ENCODE measurements around the gene FMO2. TPM values are rescaled to one million over a fixed set of nuclear protein-coding genes. Genes with fewer than 3 reads are reported as not detected.
A peak's percentile ranks its signal among the peaks of the same experiment; 100 is the strongest.
"Not testable (repeated sequence)": the region's sequence is repeated elsewhere in the genome, so short reads cannot be mapped to it uniquely, and the experiment has no call there.

Gene FMO2
- total RNA-seq, 2 experiments from 2014 or later, result not detected

DNA sequence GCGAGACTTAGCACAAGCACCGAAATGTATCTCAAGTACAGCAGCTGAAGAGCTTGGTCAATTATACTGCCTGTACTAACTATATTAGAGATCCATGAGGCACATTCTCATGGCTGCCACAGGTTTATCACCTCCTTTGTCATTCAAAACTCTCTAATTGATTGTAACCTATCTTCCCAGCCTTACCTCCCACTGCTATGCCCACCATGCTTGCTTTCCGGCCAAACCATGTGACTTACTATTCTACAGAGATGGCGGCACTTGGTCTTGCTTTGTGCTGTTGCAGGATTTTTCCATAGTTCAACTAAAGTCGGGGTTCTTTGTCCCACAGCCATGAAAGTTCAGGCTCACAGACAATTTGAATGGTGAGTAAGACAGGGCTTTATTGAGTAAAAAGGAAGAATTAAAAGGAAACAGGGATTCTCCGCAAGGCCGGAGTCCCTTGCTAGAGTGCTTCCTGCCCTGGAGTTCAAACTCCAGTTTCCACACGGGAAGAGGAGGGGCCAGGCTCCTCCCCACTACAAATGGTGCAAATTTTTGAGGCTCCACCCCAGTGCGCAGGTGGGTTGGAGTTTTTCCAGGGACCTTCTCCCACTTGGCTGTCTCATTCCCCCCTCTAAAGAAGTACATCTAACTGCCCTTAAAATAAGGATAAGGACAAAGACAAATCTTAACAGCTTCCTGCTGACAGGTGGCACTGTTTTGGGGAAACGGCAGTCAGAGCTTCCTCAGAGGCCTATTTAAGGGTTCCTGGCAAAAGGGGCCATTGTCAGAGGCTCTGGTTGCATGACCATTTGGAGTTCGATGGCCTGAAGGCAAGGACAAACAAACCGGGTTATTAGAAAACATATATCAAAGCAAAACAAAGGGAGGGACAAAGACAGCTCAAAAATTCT lies 28.7 kb downstream of the FMO2 start:
- H3K27me3 Mint-ChIP-seq, result peaks cover 3% of the 10 kb centered on the region
- no peaks in the 10 kb centered on the region for H3K36me3 Mint-ChIP-seq
- POLR2A ChIA-PET, result no interaction called here
- no peaks in the 10 kb centered on the region for H3K9me3 Mint-ChIP-seq
- CTCF ChIA-PET, result interaction anchor here (1.9 kb wide), 1 partner anchor 100 kb away, joined by 5 read pairs; the partner anchor contains the start of gene FMO4
- H3K4me3 Mint-ChIP-seq, result no peak overlapping the region
- no peaks in the 10 kb centered on the region for H3K4me1 Mint-ChIP-seq (ENCODE audit: low read depth)
- no peak overlapping the region for H3K27ac Mint-ChIP-seq
- no peak for DNase-seq
- intact Hi-C loops (cut with micrococcal nuclease), result no loop called here

DNA sequence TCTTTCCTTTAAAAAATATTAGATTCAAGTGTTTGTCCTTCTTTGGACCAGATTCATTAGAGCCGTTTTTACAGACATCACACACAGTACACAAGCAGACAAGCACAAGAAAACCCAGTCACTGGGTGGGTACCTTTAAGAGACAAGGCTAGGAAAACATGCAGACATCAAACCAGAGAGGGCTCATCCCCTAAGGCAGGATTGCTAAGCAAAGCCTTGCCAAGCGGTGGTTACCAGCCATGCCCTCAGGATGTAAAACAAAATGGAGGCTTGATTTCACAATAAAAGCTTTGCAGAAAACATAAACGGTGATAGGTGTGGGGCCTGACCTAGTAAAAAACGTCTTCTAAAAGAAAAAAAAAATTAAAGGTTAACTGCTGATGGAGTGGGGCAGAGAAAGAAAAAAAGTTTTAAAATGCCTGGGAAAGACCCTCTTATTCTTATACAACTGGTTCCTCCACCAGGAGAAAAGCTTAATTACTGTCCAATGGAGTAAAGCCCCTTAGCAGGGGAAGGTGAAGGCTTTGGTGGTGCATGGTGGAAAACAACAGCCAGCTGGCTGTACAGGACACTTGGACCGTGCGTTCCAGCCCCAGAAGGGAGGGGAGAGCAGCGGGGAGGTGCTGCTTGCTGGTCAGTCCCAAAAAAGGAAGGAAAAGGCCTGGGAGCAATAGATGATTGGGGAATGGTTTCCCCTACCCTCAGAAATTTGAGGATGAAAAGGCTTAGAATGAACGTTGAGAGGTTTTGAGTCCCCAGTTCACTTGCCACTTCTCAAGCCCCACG lies 32.8 kb downstream of the FMO2 start:
- Mint-ChIP-seq H3K27ac (no peak overlapping the region), H3K27me3 (peaks cover 3% of the 10 kb centered on the region), H3K36me3 (no peaks in the 10 kb centered on the region), H3K4me3 (no peak overlapping the region), H3K9me3 (no peaks in the 10 kb centered on the region), H3K4me1 (ENCODE audit: low read depth) (no peaks in the 10 kb centered on the region)
- ChIA-PET CTCF (no interaction called here), POLR2A (no interaction called here)
- intact Hi-C loops (cut with micrococcal nuclease), result no loop called here
- DNase-seq, result no peak

- Mint-ChIP-seq H3K27ac (no peak overlapping the region), H3K4me3 (no peak overlapping the region), H3K4me1 (ENCODE audit: low read depth) (no peaks in the 10 kb centered on the region), H3K36me3 (no peaks in the 10 kb centered on the region), H3K27me3 (peaks cover 3% of the 10 kb centered on the region), H3K9me3 (no peaks in the 10 kb centered on the region)
- intact Hi-C loops (cut with micrococcal nuclease), result no loop called here
- DNase-seq, result no peak
- POLR2A ChIA-PET, result no interaction called here
- CTCF ChIA-PET, result no interaction called here
Observed at GRCh38 chr1:171218661-171219060, 33.6 kb downstream of the FMO2 start.

- H3K4me1 Mint-ChIP-seq (ENCODE audit: low read depth), result no peaks in the 10 kb centered on the region
- H3K27ac Mint-ChIP-seq, result no peak overlapping the region
Observed at GRCh38 chr1:171219346-171220080, 34.4 kb downstream of the FMO2 start.

DNA sequence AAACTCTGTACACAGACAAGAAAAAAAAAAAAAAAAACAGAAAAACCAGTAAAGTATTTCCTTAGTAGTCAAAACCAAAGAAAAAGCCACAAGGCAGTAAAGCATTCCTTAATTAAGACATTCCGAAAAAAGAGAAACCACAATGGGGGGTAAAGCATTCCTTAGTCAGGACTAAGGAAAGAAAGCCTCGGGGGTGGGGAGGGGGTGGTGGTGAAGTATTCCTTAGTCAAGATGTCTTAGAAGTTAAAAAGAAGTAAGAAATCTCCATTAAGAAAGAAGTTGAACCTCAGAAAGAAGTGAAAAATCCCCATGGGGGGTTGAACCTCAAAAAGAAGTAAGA lies 35.0 kb downstream of the FMO2 start:
- H3K27me3 Mint-ChIP-seq, result peaks cover 3% of the 10 kb centered on the region
- H3K4me1 Mint-ChIP-seq (ENCODE audit: low read depth), result no peaks in the 10 kb centered on the region
- DNase-seq, result no peak
- CTCF ChIA-PET, result no interaction called here
- no peak overlapping the region for H3K4me3 Mint-ChIP-seq
- no peak overlapping the region for H3K27ac Mint-ChIP-seq
- intact Hi-C loops (cut with micrococcal nuclease), result no loop called here
- POLR2A ChIA-PET, result no interaction called here
- H3K36me3 Mint-ChIP-seq, result no peaks in the 10 kb centered on the region
- no peaks in the 10 kb centered on the region for H3K9me3 Mint-ChIP-seq

More at GRCh38 chr1:171219346-171220080, 34.4 kb downstream of the FMO2 start:
- ChIA-PET POLR2A (no interaction called here), CTCF (no interaction called here)
- H3K36me3 Mint-ChIP-seq, result no peaks in the 10 kb centered on the region
- no peak overlapping the region for H3K4me3 Mint-ChIP-seq
- H3K9me3 Mint-ChIP-seq, result no peaks in the 10 kb centered on the region
- peaks cover 3% of the 10 kb centered on the region for H3K27me3 Mint-ChIP-seq
- no peak for DNase-seq
- intact Hi-C loops (cut with micrococcal nuclease), result no loop called here

GRCh38 chr1:171220581-171221054 lies 35.5 kb downstream of the FMO2 start:
- H3K36me3 Mint-ChIP-seq, result no peaks in the 10 kb centered on the region
- CTCF ChIA-PET, result no interaction called here
- H3K4me1 Mint-ChIP-seq (ENCODE audit: low read depth), result no peaks in the 10 kb centered on the region
- POLR2A ChIA-PET, result no interaction called here
- no peak overlapping the region for H3K27ac Mint-ChIP-seq
- intact Hi-C loops (cut with micrococcal nuclease), result no loop called here
- H3K4me3 Mint-ChIP-seq, result no peak overlapping the region
- DNase-seq, result no peak
- H3K9me3 Mint-ChIP-seq, result no peaks in the 10 kb centered on the region
- H3K27me3 Mint-ChIP-seq, result peaks cover 3% of the 10 kb centered on the region

DNA sequence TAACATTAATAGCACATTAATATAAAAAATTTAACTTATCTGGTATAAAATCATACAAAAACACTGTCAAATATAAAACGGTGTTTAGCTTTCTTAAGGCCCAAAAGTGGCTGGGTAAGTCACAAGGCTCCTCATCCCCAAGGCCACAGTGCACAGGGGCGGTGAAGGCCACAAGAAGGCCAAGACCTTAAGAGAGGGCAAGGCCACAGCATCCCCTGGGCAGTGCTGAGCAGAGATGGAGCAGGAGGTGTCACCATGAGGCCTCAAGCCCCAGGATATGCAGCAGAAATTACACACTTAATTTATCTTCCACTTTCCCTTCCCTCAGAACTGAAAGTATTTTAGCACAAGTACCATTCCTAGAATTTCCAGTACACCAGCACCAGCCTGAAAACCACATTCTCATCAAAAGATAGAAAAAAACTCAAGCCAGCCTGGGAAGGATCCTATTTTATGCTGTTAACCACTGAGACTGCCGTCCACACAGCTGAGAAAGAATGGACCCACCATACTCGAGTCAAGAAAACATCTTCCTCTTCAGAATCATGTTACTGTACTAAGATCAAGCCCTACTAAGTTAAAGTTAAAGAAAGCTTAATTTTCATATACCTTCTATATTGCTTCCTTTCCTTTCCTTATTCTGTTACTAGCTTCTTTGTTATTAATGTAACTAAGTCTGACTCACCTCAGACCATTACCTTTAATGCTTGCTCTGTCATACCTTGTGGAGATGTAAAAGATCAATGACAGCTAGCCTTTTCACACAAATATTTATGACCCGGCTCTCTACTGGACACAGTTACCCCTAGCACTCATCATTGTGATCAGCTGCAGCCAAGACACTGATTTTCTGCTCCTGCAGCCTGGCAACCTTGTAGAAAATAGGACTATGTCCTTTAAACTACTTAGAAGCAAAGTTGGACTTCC lies 36.8 kb downstream of the FMO2 start:
- Mint-ChIP-seq H3K36me3 (no peaks in the 10 kb centered on the region), H3K4me3 (no peak overlapping the region), H3K4me1 (ENCODE audit: low read depth) (no peaks in the 10 kb centered on the region), H3K27ac (no peak overlapping the region), H3K27me3 (peaks cover 4% of the 10 kb centered on the region), H3K9me3 (no peaks in the 10 kb centered on the region)
- ChIA-PET POLR2A (no interaction called here), CTCF (no interaction called here)
- no peak for DNase-seq
- intact Hi-C loops (cut with micrococcal nuclease), result no loop called here

- no peaks in the 10 kb centered on the region for H3K36me3 Mint-ChIP-seq
Observed at GRCh38 chr1:171222936-171223335, 37.8 kb downstream of the FMO2 start.

DNA sequence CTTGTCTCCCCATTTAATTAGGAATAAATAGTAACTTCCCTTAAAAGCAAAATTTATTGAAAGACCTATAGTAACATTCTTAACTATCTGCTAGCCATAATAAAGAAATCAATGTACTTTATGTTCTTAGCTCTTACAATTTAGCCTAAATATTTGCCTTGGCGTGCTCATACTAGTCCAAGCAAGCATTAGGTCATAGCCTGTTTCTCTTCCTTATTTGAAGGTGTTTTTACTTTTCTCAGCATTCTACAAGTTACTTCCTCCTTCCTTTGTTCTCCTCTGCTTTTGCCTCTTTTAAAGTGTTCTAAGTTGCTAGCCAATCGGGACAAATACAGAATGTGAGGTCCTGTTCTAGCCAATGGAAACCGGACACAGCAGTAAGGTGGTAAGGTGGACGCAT lies 39.2 kb downstream of the FMO2 start:
- POLR2A ChIA-PET; DNase-seq; H3K27me3 Mint-ChIP-seq; H3K9me3 Mint-ChIP-seq; H3K36me3 Mint-ChIP-seq; H3K4me3 Mint-ChIP-seq; CTCF ChIA-PET; H3K4me1 Mint-ChIP-seq (ENCODE audit: low read depth); H3K27ac Mint-ChIP-seq; intact Hi-C loops (cut with micrococcal nuclease): not testable (repeated sequence)

More at GRCh38 chr1:171222936-171223335, 37.8 kb downstream of the FMO2 start:
- CTCF ChIA-PET, result no interaction called here
- intact Hi-C loops (cut with micrococcal nuclease), result no loop called here
- Mint-ChIP-seq H3K4me1 (ENCODE audit: low read depth) (no peaks in the 10 kb centered on the region), H3K9me3 (no peaks in the 10 kb centered on the region), H3K27ac (no peak overlapping the region), H3K27me3 (peaks cover 1% of the 10 kb centered on the region), H3K4me3 (no peak overlapping the region)
- POLR2A ChIA-PET, result no interaction called here
- no peak for DNase-seq

- no peaks in the 10 kb centered on the region for H3K4me1 Mint-ChIP-seq (ENCODE audit: low read depth)
- H3K27me3 Mint-ChIP-seq, result peaks cover 1% of the 10 kb centered on the region
- ChIA-PET POLR2A (no interaction called here), CTCF (interaction anchor here (0.7 to 2.6 kb wide), 12 partner anchors 12 to 1304 kb away, joined by 3 to 16 read pairs (median 4); partner anchors contain the start of gene FMO4)
- intact Hi-C loops (cut with micrococcal nuclease), result loop anchor here (2.0 to 5.0 kb wide), 2 partner anchors 145 to 260 kb away; no protein-coding TSS in a partner anchor
- H3K27ac Mint-ChIP-seq, result no peak overlapping the region
- no peak overlapping the region for H3K4me3 Mint-ChIP-seq
- H3K9me3 Mint-ChIP-seq, result no peaks in the 10 kb centered on the region
- H3K36me3 Mint-ChIP-seq, result no peaks in the 10 kb centered on the region
- peak; percentile 33 for DNase-seq
Observed at GRCh38 chr1:171226747-171227370, 41.8 kb downstream of the FMO2 start.

GRCh38 chr1:171231326-171231725 lies 46.2 kb downstream of the FMO2 start:
- Mint-ChIP-seq H3K27me3 (peaks cover 12% of the 10 kb centered on the region), H3K36me3 (no peaks in the 10 kb centered on the region), H3K4me3 (no peak overlapping the region), H3K9me3 (peaks cover 5% of the 10 kb centered on the region), H3K27ac (no peak overlapping the region), H3K4me1 (ENCODE audit: low read depth) (no peaks in the 10 kb centered on the region)
- intact Hi-C loops (cut with micrococcal nuclease), result no loop called here
- CTCF ChIA-PET, result no interaction called here
- POLR2A ChIA-PET, result interaction anchor here (0.6 kb wide), 1 partner anchor 1397 kb away, joined by 3 read pairs; no protein-coding TSS in a partner anchor
- no peak for DNase-seq

Measured in activated CD4-positive, alpha-beta memory T cell treated with anti-CD3 and anti-CD28 coated beads for 36 hours (primary cell).